ENCODE results near the gene CENPF.

GRCh38 chr1:214645712-214646111 lies 42.7 kb downstream of the CENPF start:
- no peak for TF ChIP-seq POLR2AphosphoS5 (IDR thresholded peaks at IDR 0.05)
- no peak for TF ChIP-seq CTCF (IDR thresholded peaks at IDR 0.05)
- no peak for TF ChIP-seq POLR2A (IDR thresholded peaks at IDR 0.05)
